ENCODE measurements around the gene EHMT2.
"Not testable (repeated sequence)": the region's sequence is repeated elsewhere in the genome, so short reads cannot be mapped to it uniquely, and the experiment has no call there.

DNA sequence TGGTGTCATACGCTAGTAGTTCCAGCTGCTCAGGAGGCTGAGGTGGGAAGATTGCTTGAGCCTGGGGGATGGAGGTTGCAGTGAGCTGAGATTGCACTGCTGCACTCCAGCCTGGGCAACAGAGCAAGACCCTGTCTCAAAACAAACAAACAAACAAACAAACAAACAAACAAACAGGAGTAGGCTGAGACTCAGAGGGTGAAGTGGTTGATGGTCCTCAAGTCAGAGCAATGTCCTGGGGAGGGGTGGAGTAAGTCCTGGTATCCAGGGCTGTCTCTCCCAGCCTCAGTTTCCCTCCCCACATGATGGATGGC, 28.9 kb downstream of the EHMT2 start:
- TF ChIP-seq POLR2A (IDR thresholded peaks at IDR 0.05; ENCODE audit: low read depth, low read length); EZH2 (IDR thresholded peaks at IDR 0.05; ENCODE audit: borderline replicate concordance, low read depth, low read length, severe bottlenecking); POLR2AphosphoS5 (IDR thresholded peaks at IDR 0.05; ENCODE audit: insufficient read depth, low read depth, low read length); JUN (IDR thresholded peaks at IDR 0.05; ENCODE audit: borderline replicate concordance, insufficient read depth, insufficient read length, low read depth); MAX (IDR thresholded peaks at IDR 0.05; ENCODE audit: insufficient read depth, insufficient read length); FOS (IDR thresholded peaks at IDR 0.05; ENCODE audit: borderline replicate concordance, insufficient read depth, low read length); MYC (IDR thresholded peaks at IDR 0.05; ENCODE audit: low read depth, low read length); GATA2 (IDR thresholded peaks at IDR 0.05; ENCODE audit: insufficient read depth, insufficient read length, low read depth, low read length): not testable (repeated sequence)
- TF ChIP-seq, protein P1, sequence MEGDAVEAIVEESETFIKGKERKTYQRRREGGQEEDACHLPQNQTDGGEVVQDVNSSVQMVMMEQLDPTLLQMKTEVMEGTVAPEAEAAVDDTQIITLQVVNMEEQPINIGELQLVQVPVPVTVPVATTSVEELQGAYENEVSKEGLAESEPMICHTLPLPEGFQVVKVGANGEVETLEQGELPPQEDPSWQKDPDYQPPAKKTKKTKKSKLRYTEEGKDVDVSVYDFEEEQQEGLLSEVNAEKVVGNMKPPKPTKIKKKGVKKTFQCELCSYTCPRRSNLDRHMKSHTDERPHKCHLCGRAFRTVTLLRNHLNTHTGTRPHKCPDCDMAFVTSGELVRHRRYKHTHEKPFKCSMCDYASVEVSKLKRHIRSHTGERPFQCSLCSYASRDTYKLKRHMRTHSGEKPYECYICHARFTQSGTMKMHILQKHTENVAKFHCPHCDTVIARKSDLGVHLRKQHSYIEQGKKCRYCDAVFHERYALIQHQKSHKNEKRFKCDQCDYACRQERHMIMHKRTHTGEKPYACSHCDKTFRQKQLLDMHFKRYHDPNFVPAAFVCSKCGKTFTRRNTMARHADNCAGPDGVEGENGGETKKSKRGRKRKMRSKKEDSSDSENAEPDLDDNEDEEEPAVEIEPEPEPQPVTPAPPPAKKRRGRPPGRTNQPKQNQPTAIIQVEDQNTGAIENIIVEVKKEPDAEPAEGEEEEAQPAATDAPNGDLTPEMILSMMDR (IDR thresholded peaks at IDR 0.05; ENCODE audit: extremely low read depth in 1 of 2, insufficient read depth in 1 of 2, low read depth in 1 of 2, low read length in 2 of 2) = not testable (repeated sequence)
